Loucy (cell line): ENCODE results near the gene RPL28.

Experiments
- H2AFZ ChIP-seq: fragments of 200-600 bp; sonication (generic); 2 replicates; pipeline ENCODE4 v1.6.0; 2016; ENCODE audit warnings: antibody characterized with exemption, mild to moderate bottlenecking, low read length, moderate library complexity
- H3F3A ChIP-seq: fragments of 200-600 bp; 2 replicates; pipeline ENCODE4 v1.6.0; 2016; ENCODE audit warnings: antibody characterized with exemption, low read depth, mild to moderate bottlenecking
- H3K27me3 ChIP-seq: fragments of 200-600 bp; sonication (generic); 2 replicates; pipeline ENCODE4 v1.6.1; 2014; ENCODE audit warnings: low read length, mild to moderate bottlenecking; ENCODE audit not compliant: insufficient read depth, poor library complexity, severe bottlenecking
- H3K36me3 ChIP-seq: fragments of 200-600 bp; sonication (generic); 2 replicates; pipeline ENCODE4 v1.6.1; 2016; ENCODE audit warnings: low read length; ENCODE audit not compliant: insufficient read depth
- H3K4me1 ChIP-seq: fragments of 200-600 bp; sonication (generic); 2 replicates; pipeline ENCODE4 v1.5.1; 2014; ENCODE audit warnings: low read length, mild to moderate bottlenecking; ENCODE audit not compliant: insufficient read depth, poor library complexity, severe bottlenecking
- H3K4me2 ChIP-seq: fragments of 200-600 bp; sonication (generic); 2 replicates; pipeline ENCODE4 v1.6.0; 2014; ENCODE audit warnings: antibody characterized with exemption, low read length, low read depth, mild to moderate bottlenecking; ENCODE audit not compliant: poor library complexity, severe bottlenecking
- H3K4me3 ChIP-seq: fragments of 200-600 bp; sonication (generic); 2 replicates; pipeline ENCODE4 v1.5.1; 2014; ENCODE audit warnings: low read length, mild to moderate bottlenecking, mixed read lengths; ENCODE audit not compliant: poor library complexity, severe bottlenecking
- H3K79me2 ChIP-seq: fragments of 200-600 bp; sonication (generic); 2 replicates; pipeline ENCODE4 v1.6.1; 2014; ENCODE audit warnings: low read length; ENCODE audit not compliant: insufficient read depth
- H3K9ac ChIP-seq: fragments of 200-600 bp; sonication (generic); 2 replicates; pipeline ENCODE4 v1.6.0; 2014; ENCODE audit warnings: mild to moderate bottlenecking, low read depth, low read length, moderate library complexity; ENCODE audit not compliant: poor library complexity, severe bottlenecking
- H3K9me2 ChIP-seq: fragments of 200-600 bp; sonication (generic); replicated peaks from 2 replicates; pipeline ENCODE4 v1.6.1; 2016; ENCODE audit warnings: low read depth, low read length, mixed read lengths
- H3K9me3 ChIP-seq: fragments of 200-600 bp; sonication (generic); 2 replicates; pipeline ENCODE4 v1.6.1; 2014; ENCODE audit warnings: mild to moderate bottlenecking, antibody characterized with exemption, low read length, low read depth; ENCODE audit not compliant: insufficient read depth
- H4K20me1 ChIP-seq: fragments of 200-600 bp; sonication (generic); 2 replicates; pipeline ENCODE4 v1.6.0; 2014; ENCODE audit warnings: antibody characterized with exemption, low read length, mild to moderate bottlenecking; ENCODE audit not compliant: insufficient read depth, poor library complexity, severe bottlenecking
- EZH2phosphoT487 ChIP-seq: fragments of 200-600 bp; IDR thresholded peaks from 2 replicates; pipeline ENCODE4 v1.6.1; 2018; ENCODE audit warnings: antibody characterized with exemption, mild to moderate bottlenecking, moderate library complexity, borderline replicate concordance
- TF ChIP-seq, protein P1 (sequence below): fragments of 200-600 bp; sonication (generic); conservative IDR thresholded peaks from 2 replicates; pipeline ENCODE4 v1.5.1; 2014; ENCODE audit warnings: mild to moderate bottlenecking, antibody characterized with exemption, low read length

RPL28 gene

DNA sequence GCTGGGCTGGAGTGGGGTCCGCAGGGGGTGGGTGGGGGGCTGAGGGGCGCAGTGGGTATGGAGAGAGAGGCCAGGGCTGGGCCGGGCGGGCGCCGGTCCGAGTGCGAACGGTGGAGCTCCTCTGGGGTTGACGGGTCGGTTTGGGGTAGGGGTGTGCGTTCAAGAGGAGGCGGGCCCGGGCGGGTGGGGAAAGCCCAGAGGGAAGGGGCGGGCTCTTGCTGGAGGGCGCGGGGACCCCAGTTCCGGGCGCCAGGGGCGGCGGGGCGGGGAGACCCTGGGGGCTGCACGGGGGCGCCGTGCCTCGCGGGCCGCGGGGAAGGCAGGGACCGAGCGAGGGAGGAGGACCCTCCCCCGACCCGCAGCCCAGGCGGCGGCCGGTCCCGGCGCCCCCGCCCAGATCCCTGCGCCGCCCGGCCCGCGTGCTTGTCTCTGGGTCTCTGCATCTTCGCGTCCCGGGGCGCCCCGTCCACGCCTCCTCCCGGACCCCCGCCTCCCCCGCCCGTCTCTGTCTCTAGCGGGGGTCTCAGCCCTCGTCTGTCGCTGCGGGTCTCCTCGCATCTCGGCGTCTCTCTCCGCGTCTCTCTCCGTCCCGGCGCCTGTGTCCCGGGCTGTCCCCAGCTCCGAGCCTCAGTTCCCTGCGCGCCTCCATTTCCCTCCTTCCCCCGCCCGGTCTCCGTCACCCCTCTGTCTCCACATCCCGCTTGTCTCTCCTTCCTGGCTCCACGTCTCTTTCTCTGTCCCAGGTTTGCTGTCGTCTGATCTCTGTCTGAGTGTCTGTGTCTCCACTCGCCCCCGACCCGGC lies 65.6 kb downstream of the RPL28 start:
- no peaks in the 10 kb centered on the region for H3F3A ChIP-seq
- no peaks in the 10 kb centered on the region for H4K20me1 ChIP-seq
- no peak overlapping the region for H3K9ac ChIP-seq
- H3K27me3 ChIP-seq: no peaks in the 10 kb centered on the region
- no peaks in the 10 kb centered on the region for H3K36me3 ChIP-seq
- no peaks in the 10 kb centered on the region for H3K9me2 ChIP-seq
- H3K4me3 ChIP-seq: no peak overlapping the region
- no peaks in the 10 kb centered on the region for H3K79me2 ChIP-seq
- H3K4me2 ChIP-seq: no peak overlapping the region
- TF ChIP-seq EZH2phosphoT487: no peak
- TF ChIP-seq, protein P1, sequence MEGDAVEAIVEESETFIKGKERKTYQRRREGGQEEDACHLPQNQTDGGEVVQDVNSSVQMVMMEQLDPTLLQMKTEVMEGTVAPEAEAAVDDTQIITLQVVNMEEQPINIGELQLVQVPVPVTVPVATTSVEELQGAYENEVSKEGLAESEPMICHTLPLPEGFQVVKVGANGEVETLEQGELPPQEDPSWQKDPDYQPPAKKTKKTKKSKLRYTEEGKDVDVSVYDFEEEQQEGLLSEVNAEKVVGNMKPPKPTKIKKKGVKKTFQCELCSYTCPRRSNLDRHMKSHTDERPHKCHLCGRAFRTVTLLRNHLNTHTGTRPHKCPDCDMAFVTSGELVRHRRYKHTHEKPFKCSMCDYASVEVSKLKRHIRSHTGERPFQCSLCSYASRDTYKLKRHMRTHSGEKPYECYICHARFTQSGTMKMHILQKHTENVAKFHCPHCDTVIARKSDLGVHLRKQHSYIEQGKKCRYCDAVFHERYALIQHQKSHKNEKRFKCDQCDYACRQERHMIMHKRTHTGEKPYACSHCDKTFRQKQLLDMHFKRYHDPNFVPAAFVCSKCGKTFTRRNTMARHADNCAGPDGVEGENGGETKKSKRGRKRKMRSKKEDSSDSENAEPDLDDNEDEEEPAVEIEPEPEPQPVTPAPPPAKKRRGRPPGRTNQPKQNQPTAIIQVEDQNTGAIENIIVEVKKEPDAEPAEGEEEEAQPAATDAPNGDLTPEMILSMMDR: no peak
- no peak overlapping the region for H2AFZ ChIP-seq
- H3K9me3 ChIP-seq: no peaks in the 10 kb centered on the region
- H3K4me1 ChIP-seq: no peaks in the 10 kb centered on the region

DNA sequence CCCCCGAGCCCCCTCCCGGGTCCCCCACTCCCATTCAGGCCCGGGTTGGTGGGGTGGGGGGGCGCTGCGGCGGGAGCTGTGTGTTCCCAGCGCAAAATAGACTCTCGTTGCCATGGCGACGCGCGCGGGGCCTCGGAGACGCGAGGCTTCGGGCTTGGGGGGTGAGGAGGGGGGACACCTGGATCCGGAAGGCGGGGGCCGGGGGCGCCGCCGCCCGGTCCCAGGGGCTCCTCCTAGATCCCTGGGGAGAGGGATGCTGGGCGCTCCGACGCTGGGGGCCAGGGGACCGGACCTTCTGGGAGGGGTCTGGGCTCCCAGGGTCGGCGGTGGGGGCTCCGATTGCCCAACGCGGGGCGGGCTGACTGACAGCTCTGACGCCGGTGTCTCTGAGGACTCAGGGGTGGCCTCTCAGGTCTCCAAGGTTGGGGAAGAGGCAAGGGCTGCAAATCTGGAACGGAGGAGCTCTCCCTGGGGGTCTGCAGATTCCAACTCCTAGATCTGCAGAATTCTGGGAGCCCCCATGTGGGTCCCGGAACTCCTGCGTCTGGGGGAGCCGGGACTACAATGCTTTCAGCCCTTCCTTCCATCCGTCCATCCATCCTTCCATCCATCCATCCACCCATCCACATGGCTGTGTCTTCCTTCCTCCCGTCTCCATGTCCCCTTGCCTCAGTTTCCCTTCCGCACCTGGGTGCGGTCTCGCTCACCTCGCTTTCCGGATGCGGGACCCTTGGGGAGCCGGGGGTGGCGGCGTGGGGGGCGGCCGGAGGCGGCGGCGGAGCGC lies 66.4 kb downstream of the RPL28 start:
- no peaks in the 10 kb centered on the region for H3K9me3 ChIP-seq

More for the DNA sequence above, 66.4 kb downstream of the RPL28 start:
- Histone ChIP-seq H3K27me3 (no peaks in the 10 kb centered on the region), H3K4me1 (no peaks in the 10 kb centered on the region), H3K4me3 (no peak overlapping the region), H3K9me2 (no peaks in the 10 kb centered on the region), H3K9ac (no peak overlapping the region), H3K79me2 (no peaks in the 10 kb centered on the region; the same call in 1 of the 2 replicates), H2AFZ (no peak overlapping the region), H3K36me3 (no peaks in the 10 kb centered on the region), H3F3A (no peaks in the 10 kb centered on the region), H3K4me2 (no peak overlapping the region), H4K20me1 (no peaks in the 10 kb centered on the region)
- TF ChIP-seq, protein P1: no peak
- no peak for TF ChIP-seq EZH2phosphoT487
